Measurements from ENCODE around the gene RAB40AL.

Gene RAB40AL

DNA sequence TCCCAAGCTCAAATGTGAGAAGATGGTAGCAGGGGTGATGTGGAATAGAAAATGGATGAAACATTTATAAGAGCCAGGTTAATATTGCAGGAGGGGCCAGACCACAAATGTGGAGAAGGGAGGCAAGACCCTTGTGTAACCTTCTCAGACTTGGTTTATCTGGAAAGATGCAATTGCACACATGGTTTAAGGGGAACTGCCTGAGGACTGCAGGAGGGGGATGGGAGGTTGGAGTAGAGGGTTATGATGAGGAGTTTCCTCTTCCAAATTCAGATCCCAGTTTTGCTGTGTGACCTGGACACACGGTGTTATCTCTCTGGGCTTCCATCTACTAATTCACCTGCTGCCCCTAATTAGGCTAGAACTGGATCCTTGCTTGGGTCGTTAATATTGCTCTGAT lies 46.1 kb downstream of the RAB40AL start:
- no peak for DNase-seq (ENCODE audit: low read depth)

DNA sequence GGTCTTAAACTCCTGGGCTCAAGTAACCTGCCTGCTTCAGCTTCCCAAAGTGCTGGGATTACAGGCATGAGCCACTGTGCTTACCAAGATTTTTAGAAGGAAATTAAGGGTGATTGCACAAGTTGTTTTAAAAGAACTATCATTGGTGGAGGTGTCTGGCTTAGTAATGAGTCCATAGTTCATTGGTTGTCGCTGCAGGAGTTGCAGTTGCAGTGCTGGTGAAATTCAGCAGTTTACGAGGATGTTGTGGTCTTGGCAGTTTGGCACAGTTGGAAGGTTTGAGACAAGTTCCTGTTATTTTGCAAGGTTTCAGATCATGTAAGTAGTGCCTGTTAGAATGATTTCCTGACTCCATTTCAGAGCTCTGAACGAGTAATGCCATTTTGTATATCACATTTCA lies 48.1 kb downstream of the RAB40AL start:
- DNase-seq (ENCODE audit: low read depth) = no peak

Measured in activated T-helper 1 cell treated with Interleukin-2 at 50 U/mL for 16 hours (primary cell).